Skeletal muscle satellite cell (primary cell): ENCODE data around the gene NADSYN1.

Source experiments
- H3K27me3 ChIP-seq: 2 replicates; pipeline ENCODE4 v1.7.0; 2013; ENCODE audit warnings: low read length; ENCODE audit not compliant: control insufficient read depth, insufficient read depth
- H3K36me3 ChIP-seq: 2 replicates; pipeline ENCODE4 v1.7.0; 2013; ENCODE audit warnings: mild to moderate bottlenecking, control low read depth, low read length; ENCODE audit not compliant: insufficient read depth
- H3K4me1 ChIP-seq: 2 replicates; pipeline ENCODE4 v1.7.0; 2013; ENCODE audit warnings: low read length; ENCODE audit not compliant: control insufficient read depth, insufficient read depth
- H3K4me2 ChIP-seq: 2 replicates; pipeline ENCODE4 v1.7.0; 2013; ENCODE audit warnings: mild to moderate bottlenecking, low read length
- H3K4me3 ChIP-seq: 2 replicates; pipeline ENCODE4 v1.7.0; 2013; ENCODE audit warnings: low read length
- H3K9ac ChIP-seq: 2 replicates; pipeline ENCODE4 v1.7.0; 2013; ENCODE audit warnings: mild to moderate bottlenecking, low read depth, low read length, moderate library complexity
- H3K9me3 ChIP-seq: replicated peaks from 2 replicates; pipeline ENCODE4 v1.7.0; 2013; ENCODE audit warnings: mild to moderate bottlenecking, control low read depth, low read length

NADSYN1 gene

DNA sequence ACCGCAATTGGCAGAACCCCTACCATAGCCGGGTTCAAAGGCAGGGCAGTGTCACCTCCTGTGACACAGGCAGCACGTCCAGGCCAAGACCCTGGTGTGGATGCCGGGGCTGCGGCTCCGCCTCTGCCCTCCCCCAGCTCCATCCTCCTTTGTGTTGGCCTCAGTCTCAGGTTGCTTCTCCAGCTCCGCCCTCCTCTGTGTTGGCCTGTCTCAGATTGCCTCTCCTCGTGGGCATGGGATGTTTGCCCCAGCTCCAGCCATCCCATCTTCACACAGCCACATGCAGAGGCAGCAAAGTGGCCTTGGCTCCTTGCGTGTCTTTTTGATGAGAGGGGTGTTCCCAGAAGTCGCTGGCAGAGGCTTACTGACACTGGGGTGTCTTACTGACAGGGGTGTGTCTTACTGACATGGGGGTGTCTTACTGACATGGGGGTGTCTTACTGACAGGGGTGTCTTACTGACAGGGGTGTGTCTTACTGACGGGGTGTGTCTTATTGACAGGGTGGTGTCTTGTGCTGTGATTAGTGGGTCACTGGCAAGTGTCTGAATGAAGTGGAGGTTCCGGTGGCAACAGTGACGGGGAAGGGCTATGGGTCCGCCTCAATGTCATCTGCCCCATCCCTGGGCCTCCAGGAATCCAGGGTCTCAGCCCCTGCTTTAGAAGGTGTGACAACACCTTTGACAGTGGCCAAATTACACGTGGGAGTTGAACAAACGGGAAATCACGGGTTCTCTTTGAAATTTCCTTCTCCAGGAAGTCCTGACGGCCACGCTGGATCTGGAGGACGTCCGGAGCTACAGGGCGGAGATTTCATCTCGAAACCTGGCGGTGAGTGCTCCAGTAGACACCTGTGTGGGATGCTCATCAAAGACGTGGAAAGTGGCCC is 24.9 kb downstream of the NADSYN1 start:
- no peak overlapping the region for H3K4me2 ChIP-seq
- no peak overlapping the region for H3K4me3 ChIP-seq
- H3K9ac ChIP-seq: no peak overlapping the region
- H3K36me3 ChIP-seq: peaks cover 77% of the 10 kb centered on the region
- H3K27me3 ChIP-seq: no peaks in the 10 kb centered on the region
- H3K9me3 ChIP-seq: no peaks in the 10 kb centered on the region
- no peaks in the 10 kb centered on the region for H3K4me1 ChIP-seq

- no peak overlapping the region for H3K4me3 ChIP-seq
- peaks cover 81% of the 10 kb centered on the region for H3K36me3 ChIP-seq
- H3K9me3 ChIP-seq: no peaks in the 10 kb centered on the region
- no peaks in the 10 kb centered on the region for H3K4me1 ChIP-seq
- H3K27me3 ChIP-seq: no peaks in the 10 kb centered on the region
- H3K9ac ChIP-seq: no peak overlapping the region
- H3K4me2 ChIP-seq: no peak overlapping the region
Observed at GRCh38 chr11:71478528-71478840, 25.5 kb downstream of the NADSYN1 start.

- Histone ChIP-seq H3K4me2 (no peak overlapping the region), H3K36me3 (peaks cover 84% of the 10 kb centered on the region), H3K27me3 (no peaks in the 10 kb centered on the region), H3K4me3 (no peak overlapping the region), H3K9ac (no peak overlapping the region), H3K9me3 (no peaks in the 10 kb centered on the region), H3K4me1 (no peaks in the 10 kb centered on the region)
Observed at GRCh38 chr11:71481101-71481960, 28.3 kb downstream of the NADSYN1 start.

GRCh38 chr11:71482216-71482615 is 29.2 kb downstream of the NADSYN1 start:
- Histone ChIP-seq H3K9me3 (no peaks in the 10 kb centered on the region), H3K4me2 (no peak overlapping the region), H3K9ac (no peak overlapping the region), H3K4me3 (no peak overlapping the region), H3K4me1 (no peaks in the 10 kb centered on the region), H3K36me3 (peaks cover 75% of the 10 kb centered on the region), H3K27me3 (no peaks in the 10 kb centered on the region)

GRCh38 chr11:71482746-71483364 is 29.9 kb downstream of the NADSYN1 start:
- H3K4me3 ChIP-seq: no peak overlapping the region
- H3K4me1 ChIP-seq: no peaks in the 10 kb centered on the region
- H3K4me2 ChIP-seq: no peak overlapping the region
- H3K9ac ChIP-seq: no peak overlapping the region
- no peaks in the 10 kb centered on the region for H3K9me3 ChIP-seq
- H3K36me3 ChIP-seq: peaks cover 71% of the 10 kb centered on the region
- no peaks in the 10 kb centered on the region for H3K27me3 ChIP-seq

DNA sequence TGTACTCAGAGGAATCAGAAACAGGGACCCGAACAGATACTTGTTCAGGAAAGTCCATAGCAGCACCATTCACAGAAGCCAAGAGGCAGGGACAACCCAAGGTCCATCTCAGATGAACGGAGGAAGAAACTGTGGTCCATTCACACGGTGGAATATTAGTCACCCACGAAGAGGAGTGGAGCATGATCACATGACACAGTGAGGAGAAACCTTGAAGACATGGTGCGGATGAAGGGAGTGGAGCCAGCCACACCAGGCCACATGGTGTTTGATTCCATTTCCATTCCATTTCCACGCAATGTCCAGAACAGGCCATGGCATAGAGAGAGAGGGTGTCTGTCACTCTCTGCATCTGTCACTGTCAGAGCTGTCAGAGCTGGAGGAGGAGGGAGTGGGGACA is 30.7 kb downstream of the NADSYN1 start:
- Histone ChIP-seq H3K4me2 (no peak overlapping the region), H3K4me1 (no peaks in the 10 kb centered on the region), H3K9ac (no peak overlapping the region), H3K9me3 (no peaks in the 10 kb centered on the region), H3K36me3 (peaks cover 69% of the 10 kb centered on the region), H3K4me3 (no peak overlapping the region), H3K27me3 (no peaks in the 10 kb centered on the region)

GRCh38 chr11:71484248-71485062 is 31.5 kb downstream of the NADSYN1 start:
- no peak overlapping the region for H3K4me3 ChIP-seq
- no peaks in the 10 kb centered on the region for H3K4me1 ChIP-seq
- no peak overlapping the region for H3K9ac ChIP-seq
- no peaks in the 10 kb centered on the region for H3K9me3 ChIP-seq
- no peak overlapping the region for H3K4me2 ChIP-seq
- H3K36me3 ChIP-seq: peaks cover 64% of the 10 kb centered on the region
- H3K27me3 ChIP-seq: no peaks in the 10 kb centered on the region

DNA sequence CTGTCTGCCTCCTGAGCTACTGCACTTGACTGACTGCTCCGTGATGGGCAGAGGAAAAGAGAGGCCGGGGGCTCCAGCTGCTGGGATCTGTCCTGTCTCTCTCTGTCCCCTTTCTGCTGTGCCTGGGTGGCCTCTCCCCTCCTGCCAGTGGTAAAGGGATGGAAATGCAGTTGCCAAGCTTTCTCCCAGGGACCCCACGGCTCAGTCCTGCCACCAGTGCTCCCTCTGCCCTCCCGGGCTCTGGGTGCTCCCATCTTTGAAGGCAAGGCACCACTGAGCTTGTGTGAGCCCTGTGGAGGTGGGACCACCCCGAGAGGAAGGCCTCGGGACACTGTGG is 32.0 kb downstream of the NADSYN1 start:
- Histone ChIP-seq H3K9me3 (no peaks in the 10 kb centered on the region), H3K4me3 (no peak overlapping the region), H3K4me2 (no peak overlapping the region), H3K9ac (no peak overlapping the region), H3K36me3 (peaks cover 58% of the 10 kb centered on the region), H3K4me1 (no peaks in the 10 kb centered on the region), H3K27me3 (no peaks in the 10 kb centered on the region)

DNA sequence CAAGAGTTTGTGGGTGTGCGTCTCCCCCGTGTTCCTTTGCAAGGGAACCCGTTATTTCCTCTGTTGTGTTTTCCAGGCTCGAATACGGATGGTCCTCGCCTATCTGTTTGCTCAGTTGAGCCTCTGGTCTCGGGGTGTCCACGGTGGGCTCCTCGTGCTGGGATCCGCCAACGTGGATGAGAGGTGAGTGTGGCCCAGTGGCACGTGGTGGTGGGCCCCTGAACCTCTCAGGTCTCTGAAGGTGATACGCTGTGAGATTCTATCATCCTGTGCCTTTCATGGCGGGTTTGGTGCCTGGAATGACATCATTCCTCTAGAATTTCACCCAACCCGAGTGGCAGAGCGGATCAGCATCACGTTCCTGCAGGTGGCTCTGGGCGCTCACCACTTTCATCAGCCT is 32.5 kb downstream of the NADSYN1 start:
- Histone ChIP-seq H3K4me2 (no peak overlapping the region), H3K9ac (no peak overlapping the region), H3K27me3 (no peaks in the 10 kb centered on the region), H3K4me1 (no peaks in the 10 kb centered on the region), H3K4me3 (no peak overlapping the region), H3K36me3 (peaks cover 57% of the 10 kb centered on the region), H3K9me3 (no peaks in the 10 kb centered on the region)

DNA sequence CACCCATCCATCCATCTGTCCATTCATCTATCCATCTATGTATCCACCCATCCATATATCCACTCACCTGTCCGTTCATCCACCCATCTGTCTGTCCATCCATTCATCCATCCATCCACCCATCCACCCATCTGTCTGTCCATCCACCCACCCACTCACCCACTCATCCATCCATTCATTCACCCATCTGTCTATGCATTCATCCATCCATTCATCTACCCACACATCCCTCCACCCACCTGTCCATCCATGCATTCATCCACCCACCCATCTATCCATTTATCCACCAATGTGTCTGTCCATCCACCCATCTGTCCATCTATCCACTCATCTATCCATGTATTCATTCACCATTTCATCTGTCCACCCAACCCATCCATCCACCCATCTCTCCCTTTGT is 33.3 kb downstream of the NADSYN1 start:
- H3K36me3 ChIP-seq: peaks cover 58% of the 10 kb centered on the region
- no peak overlapping the region for H3K4me2 ChIP-seq
- H3K27me3 ChIP-seq: no peaks in the 10 kb centered on the region
- H3K9ac ChIP-seq: no peak overlapping the region
- no peaks in the 10 kb centered on the region for H3K9me3 ChIP-seq
- no peaks in the 10 kb centered on the region for H3K4me1 ChIP-seq
- H3K4me3 ChIP-seq: no peak overlapping the region

GRCh38 chr11:71488681-71489270 is 35.8 kb downstream of the NADSYN1 start:
- no peaks in the 10 kb centered on the region for H3K9me3 ChIP-seq
- no peak overlapping the region for H3K4me2 ChIP-seq
- H3K9ac ChIP-seq: no peak overlapping the region
- peaks cover 58% of the 10 kb centered on the region for H3K36me3 ChIP-seq
- no peak overlapping the region for H3K4me3 ChIP-seq
- no peaks in the 10 kb centered on the region for H3K27me3 ChIP-seq
- H3K4me1 ChIP-seq: no peaks in the 10 kb centered on the region
